Measurements from ENCODE around the gene TADA3.

GRCh38 chr3:9767418-9767817 is 24.9 kb downstream of the TADA3 start:
- no peak for TF ChIP-seq POLR2A (IDR thresholded peaks at IDR 0.05; ENCODE audit: low read length)
- TF ChIP-seq GATA1 (IDR thresholded peaks at IDR 0.05; ENCODE audit: low read depth, low read length) = no peak
